AG04450 (cell line): ENCODE data around the gene ZNF780A. TPM values are rescaled to one million over a fixed set of nuclear protein-coding genes. Genes with fewer than 3 reads are reported as not detected.
"Not testable (repeated sequence)": the region's sequence is repeated elsewhere in the genome, so short reads cannot be mapped to it uniquely, and the experiment has no call there.

Experiments
- CTCF ChIA-PET: fragments of 300-600, 350-600 bp; formaldehyde crosslinking; extraction: SDS; loops from one replicate; lab custom pipeline; 2022; ENCODE audit warnings: antibody characterized with exemption, inconsistent platforms; lab: Charles Lee
- POLR2A ChIA-PET: fragments of 350-600 bp; formaldehyde crosslinking; extraction: SDS; loops from one replicate; lab custom pipeline; 2021; ENCODE audit warnings: antibody characterized with exemption, inconsistent platforms; lab: Yijun Ruan, JAX
- DNase-seq: peaks from one replicate; pipeline ENCODE4 v3.0.0-alpha.2; 2011; ENCODE audit warnings: low read depth, low spot score
- H3K27ac ChIP-seq: one replicate; pipeline ENCODE4 v1.5.1; 2012; ENCODE audit warnings: low read depth, low read length, control low read depth
- H3K27me3 ChIP-seq: one replicate; pipeline ENCODE4 v1.6.0; 2012; ENCODE audit warnings: low read length; ENCODE audit not compliant: control insufficient read depth, insufficient read depth
- H3K4me3 ChIP-seq: 2 replicates; pipeline ENCODE4 v1.5.1; 2011; ENCODE audit warnings: mild to moderate bottlenecking, low read depth, low read length, control low read depth
- H3K9me3 ChIP-seq: 2 replicates; pipeline ENCODE4 v1.5.1; 2012; ENCODE audit warnings: low read length; ENCODE audit not compliant: control insufficient read depth, insufficient read depth
- CTCF ChIP-seq: IDR thresholded peaks from 2 replicates; pipeline ENCODE4 v1.5.1; 2011; ENCODE audit warnings: low read depth, low read length, control low read depth, inconsistent platforms
- polyA plus RNA-seq: library from polyadenylated mRNA; depleted of rRNA; stranded (reverse); fragments of >200 nt; gene quantifications from 2 replicates; pipeline ENCODE4 v1.2.3, GENCODE V29; 2011

Gene ZNF780A
- polyA plus RNA-seq, 1 experiment = 14.5 TPM

GRCh38 chr19:40116075-40116474 is 25.3 kb upstream of the ZNF780A start:
- H3K27me3 ChIP-seq = no peaks in the 10 kb centered on the region
- POLR2A ChIA-PET = no interaction called here
- H3K4me3 ChIP-seq = no peak overlapping the region
- TF ChIP-seq CTCF = no peak
- CTCF ChIA-PET = no interaction called here
- DNase-seq = no peak
- H3K27ac ChIP-seq = no peak overlapping the region
- H3K9me3 ChIP-seq = no peaks in the 10 kb centered on the region; the same call in 1 of the 2 replicates

GRCh38 chr19:40114119-40114518 is 23.4 kb upstream of the ZNF780A start:
- POLR2A ChIA-PET, H3K9me3 ChIP-seq, H3K27me3 ChIP-seq, CTCF ChIA-PET, DNase-seq, H3K4me3 ChIP-seq, H3K27ac ChIP-seq: not testable (repeated sequence)

DNA sequence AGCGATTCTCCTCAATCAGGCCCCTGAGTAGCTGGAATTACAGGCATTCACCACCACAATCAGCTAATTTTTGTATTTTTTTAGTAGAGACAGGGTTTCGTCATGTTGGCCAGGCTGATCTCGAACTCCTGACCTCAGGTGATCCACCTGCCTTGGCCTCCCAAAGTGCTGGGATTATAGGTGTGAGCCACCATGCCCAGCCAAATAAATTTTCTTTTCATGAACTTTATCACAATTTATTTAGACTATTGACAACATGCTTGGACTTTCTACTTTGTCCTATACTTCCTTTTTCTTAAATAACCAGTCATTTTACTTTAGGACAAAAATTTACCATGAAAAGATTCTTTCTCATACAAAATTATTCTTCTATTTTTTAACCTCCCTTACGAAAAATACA is 21.5 kb upstream of the ZNF780A start:
- H3K27ac ChIP-seq, CTCF ChIA-PET, H3K4me3 ChIP-seq, DNase-seq, H3K9me3 ChIP-seq, POLR2A ChIA-PET, H3K27me3 ChIP-seq: not testable (repeated sequence)

DNA sequence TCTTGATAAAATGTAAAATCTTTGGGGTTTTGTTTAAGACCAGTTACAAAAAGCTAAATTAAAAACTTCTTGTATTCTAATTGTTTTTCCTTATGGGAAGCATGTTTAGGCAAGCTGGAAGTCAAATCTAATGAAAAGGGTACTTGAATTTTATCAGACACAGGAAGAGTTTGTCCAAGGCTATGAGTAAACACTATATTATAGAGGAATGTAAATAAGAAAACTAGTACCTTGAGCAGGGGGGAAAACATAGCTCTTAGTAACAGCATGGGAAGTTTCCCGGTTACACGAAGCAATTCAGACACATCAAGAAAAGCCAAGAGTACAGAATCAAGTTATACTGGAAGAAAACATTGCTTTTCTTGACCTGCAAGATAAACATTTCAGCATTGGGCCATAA is 19.8 kb upstream of the ZNF780A start:
- Histone ChIP-seq H3K27me3 (no peaks in the 10 kb centered on the region), H3K9me3 (no peaks in the 10 kb centered on the region; the same call in 1 of the 2 replicates), H3K27ac (no peak overlapping the region), H3K4me3 (no peak overlapping the region)
- no peak for DNase-seq
- ChIA-PET CTCF (no interaction called here), POLR2A (no interaction called here)
- no peak for TF ChIP-seq CTCF

GRCh38 chr19:40104754-40105153 is 14.0 kb upstream of the ZNF780A start:
- ChIA-PET POLR2A (no interaction called here), CTCF (no interaction called here)
- Histone ChIP-seq H3K27me3 (peaks cover 6% of the 10 kb centered on the region), H3K27ac (no peak overlapping the region), H3K4me3 (no peak overlapping the region), H3K9me3 (no peaks in the 10 kb centered on the region)
- TF ChIP-seq CTCF = no peak
- DNase-seq = no peak

- Histone ChIP-seq H3K4me3 (no peak overlapping the region), H3K27ac (no peak overlapping the region), H3K9me3 (no peaks in the 10 kb centered on the region), H3K27me3 (peaks cover 6% of the 10 kb centered on the region)
- no peak for DNase-seq
- no peak for TF ChIP-seq CTCF
- POLR2A ChIA-PET = no interaction called here
- CTCF ChIA-PET = no interaction called here
Observed at GRCh38 chr19:40103600-40103999, 12.9 kb upstream of the ZNF780A start.
